Measurements from ENCODE around the gene DOCK1.

DNA sequence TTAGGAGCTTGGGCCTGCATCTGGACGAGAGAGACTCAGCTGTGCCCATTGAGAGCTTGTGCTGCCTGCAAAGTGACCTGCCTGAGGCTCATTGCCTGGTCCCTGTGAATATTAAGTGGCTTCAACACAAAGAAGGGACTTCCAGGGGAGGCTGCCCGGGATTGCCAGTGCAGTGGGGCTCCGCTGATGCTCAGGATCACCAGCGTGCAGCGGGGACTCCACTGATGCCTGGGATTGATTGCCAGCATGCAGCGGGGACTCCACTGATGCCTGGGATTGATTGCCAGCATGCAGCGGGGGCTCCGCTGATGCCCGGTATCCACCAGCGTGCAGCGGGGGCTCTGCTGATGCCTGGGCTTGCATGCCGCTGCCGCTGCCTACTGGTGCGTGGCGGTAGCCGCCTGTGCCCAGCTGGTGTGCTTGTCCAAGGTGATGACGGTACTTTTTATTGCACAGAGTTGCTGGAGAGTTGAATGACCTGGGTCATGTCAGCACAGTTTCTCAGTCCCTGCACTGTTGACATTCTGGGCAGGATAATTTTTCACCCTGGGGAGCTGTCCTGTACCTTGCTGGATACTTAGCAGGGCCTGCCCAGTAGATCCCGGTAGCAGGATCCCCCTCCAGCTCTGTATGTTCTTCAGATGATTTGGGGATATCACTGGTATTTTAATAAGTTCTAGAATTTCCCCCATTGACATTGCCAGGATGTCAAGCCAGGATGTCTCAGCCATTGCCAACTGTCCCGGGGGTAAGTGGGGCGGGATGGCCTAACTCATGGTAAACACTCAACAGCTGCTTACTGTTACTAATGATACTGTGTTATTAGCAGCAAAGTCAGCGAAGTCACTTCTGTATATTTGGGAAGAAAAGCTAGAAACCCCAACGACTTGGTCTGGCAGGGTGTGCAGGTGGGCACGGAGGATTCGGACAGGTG, 13.0 kb downstream of the DOCK1 start:
- TF ChIP-seq EZH2phosphoT487 (IDR thresholded peaks at IDR 0.05; ENCODE audit: insufficient read depth, low read depth), result no peak
- no peak for TF ChIP-seq EZH2 (IDR thresholded peaks at IDR 0.05; ENCODE audit: insufficient read depth, poor library complexity, severe bottlenecking)
